Measurements from ENCODE around the gene ASPA.

ASPA gene

DNA sequence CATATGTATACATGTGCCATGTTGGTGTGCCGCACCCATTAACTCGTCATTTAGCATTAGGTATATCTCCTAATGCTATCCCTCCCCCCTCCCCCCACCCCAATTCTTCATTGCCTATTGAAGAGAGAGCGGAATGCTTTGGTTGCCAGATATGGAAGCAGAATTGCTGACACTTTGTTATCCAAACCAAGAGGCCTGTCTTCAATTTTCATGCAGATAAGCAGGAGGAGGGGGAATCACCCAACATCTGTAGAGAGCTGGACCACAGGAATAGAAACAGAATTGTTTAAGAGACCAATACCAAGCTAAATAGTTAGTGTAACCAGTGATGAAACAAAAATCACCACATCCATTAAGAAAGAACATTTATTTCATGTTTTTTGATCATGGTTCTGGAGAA lies 7.1 kb downstream of the ASPA start:
- DNase-seq (ENCODE audit: low read depth): no peak
- TF ChIP-seq CTCF (conservative IDR thresholded peaks at IDR 0.05; ENCODE audit: low read depth, low read length): no peak
- no peak overlapping the region for H3K4me3 ChIP-seq (ENCODE audit: low read depth, low read length)

DNA sequence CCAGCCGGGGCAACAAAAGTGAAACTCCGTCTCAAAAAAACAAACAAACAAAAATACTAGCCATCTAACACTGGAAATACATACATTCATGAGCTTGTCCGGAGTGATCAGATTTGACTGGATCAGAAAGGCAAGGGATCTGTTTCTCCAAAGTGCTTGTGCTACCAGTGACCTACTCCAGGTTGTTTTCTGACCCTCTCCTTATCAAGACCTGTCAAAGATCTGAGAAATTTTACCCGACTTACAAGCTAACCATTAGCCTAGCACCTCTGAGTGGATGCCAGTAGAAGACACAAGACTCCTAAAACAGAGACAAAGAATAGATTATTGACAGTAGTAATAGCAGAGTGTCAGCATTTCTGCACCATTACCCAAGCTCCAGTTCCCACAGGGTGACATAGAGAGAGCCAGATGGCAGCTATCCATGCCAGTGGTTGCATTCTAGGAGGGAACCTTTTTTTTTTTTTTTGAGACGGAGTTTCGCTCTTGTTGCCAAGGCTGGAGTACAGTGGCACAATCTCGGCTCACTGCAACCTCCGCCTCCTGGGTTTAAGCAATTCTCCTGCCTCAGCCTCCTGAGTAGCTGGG lies 9.8 kb downstream of the ASPA start:
- TF ChIP-seq CTCF (conservative IDR thresholded peaks at IDR 0.05; ENCODE audit: low read depth, low read length): no peak
- no peak overlapping the region for H3K4me3 ChIP-seq (ENCODE audit: low read depth, low read length)
- DNase-seq (ENCODE audit: low read depth): no peak

- H3K4me3 ChIP-seq (ENCODE audit: low read depth, low read length): no peak overlapping the region
- no peak for TF ChIP-seq CTCF (conservative IDR thresholded peaks at IDR 0.05; ENCODE audit: low read depth, low read length)
These were observed 21.3 kb downstream of the ASPA start for GRCh38 chr17:3497101-3497500.

GRCh38 chr17:3501344-3501743 lies 25.5 kb downstream of the ASPA start:
- DNase-seq (ENCODE audit: low read depth): no peak
- no peak overlapping the region for H3K4me3 ChIP-seq (ENCODE audit: low read depth, low read length)
- no peak for TF ChIP-seq CTCF (conservative IDR thresholded peaks at IDR 0.05; ENCODE audit: low read depth, low read length)

More at GRCh38 chr17:3497101-3497500, 21.3 kb downstream of the ASPA start:
- DNase-seq (ENCODE audit: low read depth): no peak

GRCh38 chr17:3502466-3502865 lies 26.7 kb downstream of the ASPA start:
- no peak overlapping the region for H3K4me3 ChIP-seq (ENCODE audit: low read depth, low read length)
- no peak for DNase-seq (ENCODE audit: low read depth)
- no peak for TF ChIP-seq CTCF (conservative IDR thresholded peaks at IDR 0.05; ENCODE audit: low read depth, low read length)

DNA sequence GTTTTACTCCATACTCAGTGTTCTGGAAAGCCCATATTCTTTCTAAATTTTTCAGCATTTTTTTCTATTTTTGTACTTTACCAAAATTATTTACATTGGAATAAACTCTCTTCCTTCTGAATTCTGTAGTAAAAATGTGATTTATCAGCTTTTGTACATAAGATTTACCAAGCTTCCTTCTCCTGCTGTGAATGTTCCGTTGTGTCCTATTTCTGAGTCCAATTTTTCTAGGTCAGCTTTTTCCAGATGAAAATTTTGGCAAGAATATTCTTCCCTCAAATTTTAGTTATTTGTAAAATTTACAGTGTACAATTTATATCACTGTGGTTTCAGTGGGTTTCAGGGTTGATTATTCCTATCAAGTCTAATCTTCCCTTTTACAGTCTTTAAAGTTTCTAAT lies 27.5 kb downstream of the ASPA start:
- no peak for TF ChIP-seq CTCF (conservative IDR thresholded peaks at IDR 0.05; ENCODE audit: low read depth, low read length)
- no peak overlapping the region for H3K4me3 ChIP-seq (ENCODE audit: low read depth, low read length)
- DNase-seq (ENCODE audit: low read depth): no peak

DNA sequence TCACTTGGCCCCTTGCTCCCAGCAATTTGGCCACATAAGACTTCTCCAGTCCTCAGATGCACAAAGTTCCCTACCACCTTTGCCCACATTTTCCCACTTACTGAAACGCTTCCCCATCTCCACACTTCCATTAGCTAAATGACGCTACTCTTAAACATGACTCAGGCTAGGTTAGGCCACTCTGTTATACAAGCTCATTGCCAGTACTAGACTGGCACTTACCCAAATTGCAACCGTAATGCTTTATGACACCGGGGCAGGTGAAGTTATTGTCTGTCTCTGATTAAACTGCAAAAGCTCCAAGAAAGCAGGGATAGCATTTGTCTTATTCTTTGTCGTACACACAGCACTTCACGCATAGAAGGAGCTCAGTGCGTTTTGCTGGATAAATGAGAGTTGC lies 29.2 kb downstream of the ASPA start:
- TF ChIP-seq CTCF (conservative IDR thresholded peaks at IDR 0.05; ENCODE audit: low read depth, low read length): no peak
- DNase-seq (ENCODE audit: low read depth): no peak
- H3K4me3 ChIP-seq (ENCODE audit: low read depth, low read length): no peak overlapping the region

Measured in choroid plexus epithelial cell (primary cell).